ENCODE measurements around the gene PLCG1. TPM values are rescaled to one million over a fixed set of nuclear protein-coding genes. Genes with fewer than 3 reads are reported as not detected.

The PLCG1 gene
- total and polyA plus RNA-seq, 2 of the 8 experiments (the other 6 are each of a cell fraction or from before 2014, with no cell fraction given), result 103 to 154 TPM

GRCh38 chr20:41125530-41126457 lies 11.5 kb upstream of the PLCG1 start:
- FAIRE-seq (no peak), DNase-seq (ENCODE audit: low read depth in 1 of 2, low spot score in 2 of 2) (no peak)
- no peak overlapping the region for H3K14ac ChIP-seq (ENCODE audit: insufficient read length)
- H2AFZ ChIP-seq (ENCODE audit: low read length), result no peak overlapping the region
- H2BK5ac ChIP-seq (ENCODE audit: low read depth, low read length), result no peak overlapping the region
- no peak overlapping the region for H3K9ac ChIP-seq (replicated peaks in 1 of 4; ENCODE audit: extremely low read depth in 1 of 4, low read depth in 3 of 4, low read length in 3 of 4)
- whole genome bisulfite sequencing, 2 experiments (ENCODE audit: extremely low coverage in 1 of 2, insufficient coverage in 1 of 2, insufficient read length in 1 of 2, insufficient replicate concordance in 2 of 2, low coverage in 1 of 2, low lambda C conversion rate in 2 of 2, missing lambda C conversion rate in 1 of 2), result 89% methylated on average over 6 of the region's 6 CpGs; no CpG with 5 or more reads in 1 of the 2 experiments
- H3K18ac ChIP-seq (ENCODE audit: extremely low read depth, low read length), result no peak overlapping the region
- POLR2A ChIA-PET (ENCODE audit: partially characterized antibody), result interaction anchor here (1.2 to 2.0 kb wide), 3 partner anchors 12 to 50 kb away, joined by 3 to 6 read pairs (median 3); partner anchors contain the start of gene PLCG1
- H3K36me3 ChIP-seq (ENCODE audit: control insufficient read depth in 2 of 4, insufficient read depth in 4 of 4, low read length in 3 of 4), result peaks cover 9 to 48% (median 27%) of the 10 kb centered on the region in 4 experiments; a peak in 6 of 8 replicates
- H3K4me3 ChIP-seq (ENCODE audit: extremely low read depth in 1 of 4, insufficient read depth in 2 of 4, low read depth in 3 of 4, low read length in 4 of 4), result no peak overlapping the region
- no peak overlapping the region for H2BK20ac ChIP-seq (ENCODE audit: low read length)
- H4K91ac ChIP-seq (replicated peaks; ENCODE audit: insufficient read length, low read length), result no peak overlapping the region
- no peak overlapping the region for H3K4me2 ChIP-seq (ENCODE audit: insufficient read depth in 1 of 2, low read depth in 2 of 2, low read length in 2 of 2)
- CTCF ChIA-PET (ENCODE audit: partially characterized antibody), result interaction anchor here (0.6 to 3.0 kb wide), 4 partner anchors 9 to 215 kb away, joined by 3 to 10 read pairs (median 3); partner anchors contain the start of gene LPIN3
- H3K27ac ChIP-seq (ENCODE audit: low read depth, low read length), result no peak overlapping the region
- H2BK120ac ChIP-seq (replicated peaks; ENCODE audit: low read depth, low read length), result no peak overlapping the region
- H3K27me3 ChIP-seq (replicated peaks in 1 of 4; ENCODE audit: control insufficient read depth in 3 of 4, extremely low read depth in 1 of 4, insufficient read depth in 3 of 4, low read length in 3 of 4), result no peaks in the 10 kb centered on the region
- no peak for TF ChIP-seq FOSL1 (IDR thresholded peaks at IDR 0.05; ENCODE audit: insufficient read depth, low read depth, low read length)
- TF ChIP-seq POLR2A (IDR thresholded peaks at IDR 0.05; ENCODE audit: control extremely low read depth in 1 of 2, low read depth in 2 of 2, low read length in 2 of 2), result peak in 1 of 2 experiments; percentile 62; a peak in 1 of 3 replicates
- H3K4ac ChIP-seq (replicated peaks; ENCODE audit: insufficient read length, low read depth, low read length), result no peak overlapping the region
- H3K4me1 ChIP-seq (replicated peaks in 1 of 4; ENCODE audit: control insufficient read depth in 3 of 4, insufficient read depth in 4 of 4, low read length in 3 of 4), result no peaks in the 10 kb centered on the region
- no peak overlapping the region for H2BK15ac ChIP-seq (ENCODE audit: low read length)
- H2AK5ac ChIP-seq (ENCODE audit: low read depth, low read length), result no peak overlapping the region
- 0 out of 4 replicates have a peak, but pooled peaks cover 0 to 2% of the 10 kb centered on the region in 2 experiments for H3K9me3 ChIP-seq (ENCODE audit: insufficient read depth in 2 of 2, low read depth in 1 of 2, low read length in 1 of 2)
- no peak overlapping the region for H4K5ac ChIP-seq (ENCODE audit: insufficient read length, low read depth, low read length)
- H3K79me2 ChIP-seq (ENCODE audit: control insufficient read depth in 1 of 2, insufficient read depth in 2 of 2, low read length in 2 of 2), result no peaks in the 10 kb centered on the region
- H4K20me1 ChIP-seq (replicated peaks in 1 of 2; ENCODE audit: control insufficient read depth in 1 of 2, insufficient read depth in 2 of 2, low read length in 2 of 2), result no peaks in the 10 kb centered on the region
- no peak overlapping the region for H3K56ac ChIP-seq (replicated peaks; ENCODE audit: insufficient read length, low read depth, low read length)
- no peak overlapping the region for H4K8ac ChIP-seq (ENCODE audit: extremely low read depth, insufficient read depth, low read length)
- peaks cover 2% of the 10 kb centered on the region for H3K23me2 ChIP-seq (ENCODE audit: low read depth, low read length)
- no peak overlapping the region for H3K23ac ChIP-seq (ENCODE audit: insufficient read length)
- no peaks in the 10 kb centered on the region for H3K79me1 ChIP-seq (ENCODE audit: low read depth, low read length)
- H2BK12ac ChIP-seq (ENCODE audit: low read depth, low read length), result no peak overlapping the region
